GM21723 (cell line): ENCODE measurements around the gene MMP14.
"Not testable (repeated sequence)": the region's sequence is repeated elsewhere in the genome, so short reads cannot be mapped to it uniquely, and the experiment has no call there.

Experiments
- ATAC-seq: cut with Tn5 transposase; IDR thresholded peaks from one replicate; pipeline ENCODE4 v1.9.1; 2021; ENCODE audit warnings: mild to moderate bottlenecking, moderate library complexity; ENCODE audit not compliant: unreplicated experiment

MMP14 gene

GRCh38 chr14:22836301-22837113 lies at the start of gene MMP14:
MMP14 (plus strand) TSS chr14:22836585; CDS start chr14:22836818, 233 bp downstream.
- no peak for ATAC-seq

DNA sequence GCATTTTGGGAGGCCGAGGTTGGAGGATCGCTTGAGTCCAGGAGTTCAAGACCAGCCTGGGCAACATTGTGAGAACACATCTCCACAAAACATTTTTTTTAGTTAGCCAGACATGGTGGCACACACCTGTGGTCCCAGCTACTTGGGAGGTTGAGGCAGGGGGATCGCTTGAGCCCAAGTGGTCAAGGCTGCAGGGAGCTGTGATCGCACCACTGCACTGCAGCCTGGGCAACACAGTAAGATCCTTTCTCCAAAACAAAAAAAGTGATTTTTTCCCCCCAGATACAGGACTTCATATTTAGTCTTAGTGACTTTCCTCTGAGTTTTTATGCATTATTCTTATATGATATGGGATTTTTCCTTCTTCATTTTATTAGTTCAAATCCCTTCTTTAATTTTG lies 49.7 kb upstream of the MMP14 start:
- ATAC-seq = no peak

DNA sequence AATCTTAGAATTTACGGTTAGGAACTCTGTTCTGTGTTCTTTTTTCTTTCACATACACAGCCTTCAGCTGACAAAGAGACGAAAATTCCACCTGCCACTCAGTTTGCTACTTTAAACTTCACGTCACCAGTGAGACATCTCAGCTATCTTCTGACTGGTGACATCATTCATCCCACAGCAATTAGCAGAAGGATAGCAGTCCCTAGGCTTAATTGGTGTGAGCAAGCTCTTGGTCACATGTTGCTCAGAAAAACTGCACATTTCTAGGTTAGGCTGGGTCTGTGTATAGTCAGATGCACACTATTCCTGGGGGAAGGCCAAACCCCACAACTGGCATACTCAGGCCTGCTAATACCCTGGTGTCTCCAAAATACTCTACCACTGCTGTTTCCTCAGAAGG lies 45.1 kb upstream of the MMP14 start:
- no peak for ATAC-seq

GRCh38 chr14:22792158-22792557 lies 44.2 kb upstream of the MMP14 start:
- no peak for ATAC-seq

GRCh38 chr14:22793550-22793949 lies 42.8 kb upstream of the MMP14 start:
- ATAC-seq = not testable (repeated sequence)

GRCh38 chr14:22793976-22794375 lies 42.4 kb upstream of the MMP14 start:
- no peak for ATAC-seq

GRCh38 chr14:22794551-22794951 lies 41.8 kb upstream of the MMP14 start:
- ATAC-seq = no peak

DNA sequence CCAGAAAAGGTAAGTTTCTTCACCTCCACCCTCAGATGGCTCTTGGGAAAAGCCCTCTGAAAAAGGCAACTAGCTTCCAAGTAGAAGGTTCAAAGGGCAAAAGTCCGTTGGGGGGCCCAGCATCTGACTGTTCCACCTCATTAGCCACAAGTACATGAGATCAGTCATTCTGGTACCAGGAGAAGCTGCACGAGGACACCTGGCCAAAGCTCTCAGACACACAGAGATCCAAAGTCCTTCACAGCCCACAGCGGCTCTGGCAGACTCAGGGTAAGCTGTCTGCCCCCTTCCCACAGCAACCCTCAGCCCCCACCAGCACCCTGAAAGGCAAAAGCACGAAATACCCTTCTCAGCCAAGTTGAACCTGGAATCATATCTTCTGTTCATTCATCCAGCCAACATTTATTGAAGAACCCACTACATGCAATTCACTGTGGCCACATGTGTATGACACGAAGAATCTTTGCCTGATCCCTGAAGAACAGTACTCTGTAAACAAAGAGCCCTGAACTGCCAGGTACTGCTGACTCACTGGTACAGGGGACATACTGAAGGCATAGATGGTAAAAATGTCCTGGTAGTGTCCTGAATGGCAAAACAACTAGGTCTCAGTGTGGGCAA lies 40.2 kb upstream of the MMP14 start:
- ATAC-seq = peak; percentile 58

GRCh38 chr14:22797017-22797917 lies 39.1 kb upstream of the MMP14 start:
- no peak for ATAC-seq

DNA sequence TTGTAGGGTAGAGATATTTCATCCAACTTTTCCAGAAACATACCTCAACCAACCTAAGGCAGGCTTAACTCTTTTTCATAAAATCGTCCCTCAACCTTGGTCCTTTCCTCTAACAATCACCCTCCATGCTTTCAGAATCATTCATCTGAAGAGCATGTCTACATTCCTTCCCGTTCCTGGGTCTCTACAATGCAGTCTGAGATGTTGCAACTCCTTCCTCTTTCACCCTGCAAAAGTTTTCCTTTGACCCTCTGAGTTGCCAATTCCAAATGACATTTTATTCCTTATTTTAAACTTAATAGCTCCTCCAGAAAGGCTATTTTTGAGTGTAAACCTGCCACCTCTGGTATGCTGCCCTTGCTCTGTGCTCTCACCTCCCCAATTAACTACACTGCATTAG lies 37.9 kb upstream of the MMP14 start:
- no peak for ATAC-seq

DNA sequence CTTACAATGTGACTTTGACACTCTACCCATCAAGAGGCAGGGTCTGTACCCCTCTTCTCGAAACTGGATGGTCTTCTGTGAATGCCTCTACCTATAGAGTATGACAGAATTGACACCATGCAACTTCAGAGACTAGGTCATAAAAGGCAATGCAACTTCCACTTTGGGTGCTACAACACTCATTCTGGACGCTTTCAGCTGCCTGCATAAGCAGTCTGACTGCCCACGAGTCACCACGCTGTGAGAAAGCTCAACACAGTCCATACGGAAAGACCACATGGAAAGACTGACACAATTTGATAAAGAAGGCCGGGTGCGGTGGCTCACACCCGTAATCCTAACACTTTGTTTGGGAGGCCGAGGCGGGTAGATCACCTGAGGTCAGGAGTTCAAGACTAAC lies 36.0 kb upstream of the MMP14 start:
- no peak for ATAC-seq

- ATAC-seq = no peak
Observed at GRCh38 chr14:22801716-22802115, 34.7 kb upstream of the MMP14 start.

- peak; percentile 59 for ATAC-seq
Observed at GRCh38 chr14:22802860-22803686, 33.3 kb upstream of the MMP14 start.

DNA sequence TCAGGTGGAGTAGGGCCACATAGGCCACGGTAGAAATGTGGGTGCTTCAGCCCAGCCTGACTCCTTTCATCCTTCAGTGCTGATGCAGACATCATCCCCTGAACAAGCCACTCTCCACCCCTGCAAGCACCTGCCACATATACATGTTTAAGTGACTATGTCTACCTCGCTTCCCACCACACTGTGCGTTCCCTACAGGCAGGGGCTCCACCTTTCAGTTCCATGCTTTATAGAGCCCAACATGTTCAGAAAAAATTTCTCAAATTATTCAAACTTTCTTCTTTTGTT lies 32.8 kb upstream of the MMP14 start:
- ATAC-seq = peak; percentile 39

- not testable (repeated sequence) for ATAC-seq
Observed at GRCh38 chr14:22805235-22805634, 31.1 kb upstream of the MMP14 start.

GRCh38 chr14:22807432-22808087 lies 28.8 kb upstream of the MMP14 start:
- no peak for ATAC-seq

- no peak for ATAC-seq
Observed at GRCh38 chr14:22808388-22809209, 27.8 kb upstream of the MMP14 start.

DNA sequence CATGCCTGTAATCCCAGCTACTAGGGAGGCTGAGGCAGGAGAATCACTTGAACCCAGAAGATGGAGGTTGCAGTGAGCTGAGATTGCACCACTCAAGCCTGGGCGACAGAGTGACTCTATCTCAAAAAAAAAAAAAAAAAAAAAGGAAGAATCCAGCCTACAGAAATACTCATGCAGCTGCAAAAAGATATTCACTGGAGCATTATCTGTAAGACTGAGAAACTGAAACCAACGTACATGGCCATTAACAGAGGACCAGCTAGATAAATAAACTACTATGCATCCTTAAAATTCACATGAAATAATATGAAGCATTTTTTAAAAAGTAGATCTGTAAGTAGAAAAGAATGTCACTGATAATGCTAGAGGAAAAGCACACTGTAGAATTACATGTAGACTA lies 24.7 kb upstream of the MMP14 start:
- no peak for ATAC-seq

DNA sequence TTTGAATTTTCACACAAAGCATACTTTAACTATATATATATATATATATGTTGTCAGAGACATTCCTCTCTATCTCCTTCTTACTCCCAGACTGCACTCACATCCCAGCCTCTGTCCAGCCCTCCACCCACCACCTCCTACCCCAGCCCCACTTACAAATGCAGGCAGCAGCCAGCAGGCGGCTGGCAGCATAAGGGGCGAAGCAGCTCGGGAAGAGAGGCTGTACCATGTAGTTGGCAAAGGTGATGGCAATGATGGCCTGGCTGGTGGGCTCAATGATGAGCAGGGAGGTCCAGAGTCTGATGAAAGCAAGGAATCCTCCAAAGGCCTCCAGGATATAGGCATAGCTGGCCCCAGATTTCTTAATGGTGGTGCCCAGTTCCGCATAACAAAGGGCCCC lies 23.6 kb upstream of the MMP14 start:
- ATAC-seq = no peak
